GM18519 (cell line): ENCODE data around the gene MTOR.
"Not testable (repeated sequence)": the region's sequence is repeated elsewhere in the genome, so short reads cannot be mapped to it uniquely, and the experiment has no call there.

ENCODE experiments used
- ATAC-seq: cut with Tn5 transposase; IDR thresholded peaks from one replicate; pipeline ENCODE4 v1.9.1; 2021; ENCODE audit warnings: mild to moderate bottlenecking, moderate library complexity; ENCODE audit not compliant: unreplicated experiment, low FRiP score

The MTOR gene

GRCh38 chr1:11129649-11130390 is 132.5 kb downstream of the MTOR start:
- no peak for ATAC-seq

GRCh38 chr1:11126569-11126968 is 135.8 kb downstream of the MTOR start:
- no peak for ATAC-seq

- ATAC-seq: no peak
These were observed 136.4 kb downstream of the MTOR start for GRCh38 chr1:11125931-11126330.

- ATAC-seq: no peak
These were observed 137.4 kb downstream of the MTOR start for GRCh38 chr1:11124965-11125364.

GRCh38 chr1:11116318-11116717 is 146.0 kb downstream of the MTOR start:
- ATAC-seq: no peak

GRCh38 chr1:11114966-11115365 is 147.4 kb downstream of the MTOR start:
- no peak for ATAC-seq

GRCh38 chr1:11109047-11109760 is 153.1 kb downstream of the MTOR start:
- no peak for ATAC-seq

- no peak for ATAC-seq
These were observed 154.8 kb downstream of the MTOR start for GRCh38 chr1:11107599-11107998.

GRCh38 chr1:11105586-11105985 is 156.8 kb downstream of the MTOR start:
- ATAC-seq: no peak

GRCh38 chr1:11101347-11101746 is 161.0 kb downstream of the MTOR start:
- ATAC-seq: no peak

- ATAC-seq: not testable (repeated sequence)
These were observed 161.5 kb downstream of the MTOR start for GRCh38 chr1:11100806-11101205.

- no peak for ATAC-seq
These were observed 162.2 kb downstream of the MTOR start for GRCh38 chr1:11100149-11100493.

- no peak for ATAC-seq
These were observed 162.8 kb downstream of the MTOR start, which contains the start of gene EXOSC10 for GRCh38 chr1:11099310-11100148. Gene EXOSC10, minus strand, starts transcription at chr1:11099869. Its CDS starts 38 bp downstream, at chr1:11099831.

GRCh38 chr1:11098931-11099309 is 163.4 kb downstream of the MTOR start:
- ATAC-seq: no peak

- not testable (repeated sequence) for ATAC-seq
These were observed 178.6 kb downstream of the MTOR start for GRCh38 chr1:11083784-11084183.

GRCh38 chr1:11080931-11081330 is 181.4 kb downstream of the MTOR start:
- no peak for ATAC-seq

GRCh38 chr1:11078631-11079030 is 183.7 kb downstream of the MTOR start:
- no peak for ATAC-seq

GRCh38 chr1:11073398-11073797 is 189.0 kb downstream of the MTOR start:
- not testable (repeated sequence) for ATAC-seq

GRCh38 chr1:11072216-11072917 is 190.0 kb downstream of the MTOR start:
- no peak for ATAC-seq

- ATAC-seq: no peak
These were observed 190.7 kb downstream of the MTOR start for GRCh38 chr1:11071463-11072215.
